ENCODE results near the gene GABRB1.

Gene GABRB1

GRCh38 chr4:47340914-47341313 lies 309.5 kb downstream of the GABRB1 start:
- TF ChIP-seq CTCF (IDR thresholded peaks at IDR 0.05) = no peak

- no peak for TF ChIP-seq CTCF (IDR thresholded peaks at IDR 0.05)
These were observed 311.4 kb downstream of the GABRB1 start for GRCh38 chr4:47342796-47343195.

GRCh38 chr4:47349326-47349725 lies 318.0 kb downstream of the GABRB1 start:
- TF ChIP-seq CTCF (IDR thresholded peaks at IDR 0.05) = no peak

GRCh38 chr4:47355568-47355967 lies 324.2 kb downstream of the GABRB1 start:
- no peak for TF ChIP-seq CTCF (IDR thresholded peaks at IDR 0.05)

GRCh38 chr4:47359891-47360290 lies 328.5 kb downstream of the GABRB1 start:
- no peak for TF ChIP-seq CTCF (IDR thresholded peaks at IDR 0.05)

- TF ChIP-seq CTCF (IDR thresholded peaks at IDR 0.05) = no peak
These were observed 336.4 kb downstream of the GABRB1 start for GRCh38 chr4:47367761-47368160.

- no peak for TF ChIP-seq CTCF (IDR thresholded peaks at IDR 0.05)
These were observed 336.8 kb downstream of the GABRB1 start for GRCh38 chr4:47368211-47368610.

GRCh38 chr4:47372561-47372960 lies 341.2 kb downstream of the GABRB1 start:
- TF ChIP-seq CTCF (IDR thresholded peaks at IDR 0.05) = no peak

Measured in LNCAP (cell line).